ENCODE data around the gene POTEF.
"Not testable (repeated sequence)": the region's sequence is repeated elsewhere in the genome, so short reads cannot be mapped to it uniquely, and the experiment has no call there.

POTEF gene

GRCh38 chr2:130127726-130128125, 1.3 kb downstream of the POTEF start:
- not testable (repeated sequence) for DNase-seq

GRCh38 chr2:130120924-130121323, 8.1 kb downstream of the POTEF start:
- DNase-seq: not testable (repeated sequence)

- not testable (repeated sequence) for DNase-seq
These were observed 26.2 kb downstream of the POTEF start for GRCh38 chr2:130102597-130103363.

GRCh38 chr2:130062645-130063044, 66.4 kb downstream of the POTEF start:
- DNase-seq: not testable (repeated sequence)

GRCh38 chr2:130059982-130060381, 69.0 kb downstream of the POTEF start:
- not testable (repeated sequence) for DNase-seq

- DNase-seq: not testable (repeated sequence)
These were observed 72.7 kb downstream of the POTEF start for GRCh38 chr2:130056336-130056735.

- not testable (repeated sequence) for DNase-seq
These were observed 75.7 kb downstream of the POTEF start for GRCh38 chr2:130053217-130053911.

- not testable (repeated sequence) for DNase-seq
These were observed 76.6 kb downstream of the POTEF start for GRCh38 chr2:130052376-130052775.

GRCh38 chr2:130048422-130048821, 80.6 kb downstream of the POTEF start:
- not testable (repeated sequence) for DNase-seq

GRCh38 chr2:130038265-130038603, 90.8 kb downstream of the POTEF start:
- not testable (repeated sequence) for DNase-seq

- not testable (repeated sequence) for DNase-seq
These were observed 103.1 kb downstream of the POTEF start for GRCh38 chr2:130025931-130026330.

Data from NCI-H146 (cell line).